Right atrium auricular region (tissue), 2 donors: Measurements from ENCODE around the gene TYRP1. TPM values are rescaled to one million over a fixed set of nuclear protein-coding genes. Genes with fewer than 3 reads are reported as not detected.

Experiments used
- DNase-seq: peaks from one replicate; pipeline ENCODE4 v3.0.0-alpha.2; 2019; ENCODE audit warnings: low spot score
- H3K27ac ChIP-seq, 2 donors: fragments of 200-600 bp; sonication (generic); 1 replicate in 1 of 2; 2 replicates in 1 of 2; pipeline ENCODE4 v1.5.1; 2016 to 2019
- H3K27me3 ChIP-seq, 2 donors: fragments of 200-600 bp; sonication (generic); one replicate each; pipeline versions ENCODE4 v1.5.1 to v1.6.0; 2017 to 2019
- H3K36me3 ChIP-seq: fragments of 200-600 bp; sonication (generic); one replicate; pipeline ENCODE4 v1.5.1; 2016
- H3K4me1 ChIP-seq, 2 donors: fragments of 200-600 bp; sonication (generic); one replicate each; pipeline versions ENCODE4 v1.5.1 to v1.6.0; 2017 to 2019
- H3K4me3 ChIP-seq, 2 donors: fragments of 200-600 bp; sonication (generic); 1 replicate in 1 of 2; 2 replicates in 1 of 2; pipeline ENCODE4 v1.5.1; 2017 to 2019; ENCODE audit warnings: mild to moderate bottlenecking in 1 of 2, moderate library complexity in 1 of 2
- H3K9me3 ChIP-seq, 2 donors: fragments of 200-600 bp; sonication (generic); one replicate each; pipeline ENCODE4 v1.5.1; 2019
- total RNA-seq, 2 donors: library from RNA; depleted of rRNA; stranded (reverse); fragments of >200 nt; gene quantifications; one replicate each; pipeline ENCODE4 v1.1.0, GENCODE V29; 2016
- TF ChIP-seq, protein P1 (sequence below), 2 donors: fragments of 200-600 bp; sonication (generic); IDR thresholded peaks; one replicate each; pipeline ENCODE4 v1.5.1; 2019; ENCODE audit warnings: antibody characterized with exemption in 2 of 2

The TYRP1 gene
- total RNA-seq, 2 donors from 2014 or later: 25.1 to 35.6 TPM

DNA sequence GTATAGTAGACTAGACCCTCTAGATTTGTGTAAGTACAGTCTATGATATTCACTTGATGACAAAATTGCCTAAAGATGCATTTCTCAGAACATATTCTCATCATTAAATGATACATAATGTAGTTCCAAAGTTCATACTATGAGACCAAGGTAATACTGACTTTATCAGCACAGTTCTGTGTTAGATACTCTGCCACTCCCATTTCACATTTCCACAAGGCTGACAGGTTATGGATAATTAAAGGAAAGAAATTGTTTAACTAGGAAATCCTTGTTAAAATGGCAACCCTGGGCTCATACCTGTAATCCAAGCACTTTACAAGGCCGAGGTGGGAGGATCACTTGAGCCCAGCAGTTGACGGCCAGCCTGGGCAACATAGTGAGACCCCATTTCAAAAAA, 33.6 kb downstream of the TYRP1 start:
- Histone ChIP-seq H3K27me3 (no peaks in the 10 kb centered on the region), H3K9me3 (no peaks in the 10 kb centered on the region), H3K4me3 (no peak overlapping the region), H3K27ac (no peak overlapping the region), H3K36me3 (no peaks in the 10 kb centered on the region), H3K4me1 (no peaks in the 10 kb centered on the region)
- TF ChIP-seq, protein P1, sequence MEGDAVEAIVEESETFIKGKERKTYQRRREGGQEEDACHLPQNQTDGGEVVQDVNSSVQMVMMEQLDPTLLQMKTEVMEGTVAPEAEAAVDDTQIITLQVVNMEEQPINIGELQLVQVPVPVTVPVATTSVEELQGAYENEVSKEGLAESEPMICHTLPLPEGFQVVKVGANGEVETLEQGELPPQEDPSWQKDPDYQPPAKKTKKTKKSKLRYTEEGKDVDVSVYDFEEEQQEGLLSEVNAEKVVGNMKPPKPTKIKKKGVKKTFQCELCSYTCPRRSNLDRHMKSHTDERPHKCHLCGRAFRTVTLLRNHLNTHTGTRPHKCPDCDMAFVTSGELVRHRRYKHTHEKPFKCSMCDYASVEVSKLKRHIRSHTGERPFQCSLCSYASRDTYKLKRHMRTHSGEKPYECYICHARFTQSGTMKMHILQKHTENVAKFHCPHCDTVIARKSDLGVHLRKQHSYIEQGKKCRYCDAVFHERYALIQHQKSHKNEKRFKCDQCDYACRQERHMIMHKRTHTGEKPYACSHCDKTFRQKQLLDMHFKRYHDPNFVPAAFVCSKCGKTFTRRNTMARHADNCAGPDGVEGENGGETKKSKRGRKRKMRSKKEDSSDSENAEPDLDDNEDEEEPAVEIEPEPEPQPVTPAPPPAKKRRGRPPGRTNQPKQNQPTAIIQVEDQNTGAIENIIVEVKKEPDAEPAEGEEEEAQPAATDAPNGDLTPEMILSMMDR (IDR thresholded peaks at IDR 0.05): no peak
- no peak for DNase-seq

DNA sequence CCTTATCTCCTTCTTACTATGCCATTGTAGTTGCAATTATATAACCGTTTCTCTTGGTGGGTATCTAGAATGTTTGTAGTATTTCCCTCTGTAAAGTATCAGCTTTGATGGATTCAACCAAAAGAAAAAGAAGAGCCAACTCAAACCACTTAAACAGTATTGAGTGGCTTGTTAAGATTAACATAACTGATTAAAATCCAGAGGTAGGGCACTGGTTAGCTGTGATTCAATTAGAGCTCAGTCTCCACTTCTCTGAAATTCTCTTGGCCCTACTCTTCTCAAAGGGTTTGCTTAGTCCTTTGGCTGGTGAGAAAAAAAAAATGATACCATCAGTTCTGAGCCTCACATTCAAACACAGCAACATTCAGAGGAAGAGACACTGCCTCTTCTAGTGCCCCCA, 37.0 kb downstream of the TYRP1 start:
- H3K27me3 ChIP-seq: no peaks in the 10 kb centered on the region
- H3K4me3 ChIP-seq: no peak overlapping the region
- H3K27ac ChIP-seq: no peak overlapping the region
- H3K9me3 ChIP-seq: peaks cover 0 to 12% of the 10 kb centered on the region in 2 donors
- H3K36me3 ChIP-seq: no peaks in the 10 kb centered on the region
- no peak for DNase-seq
- no peaks in the 10 kb centered on the region for H3K4me1 ChIP-seq
- TF ChIP-seq, protein P1 (IDR thresholded peaks at IDR 0.05): no peak

DNA sequence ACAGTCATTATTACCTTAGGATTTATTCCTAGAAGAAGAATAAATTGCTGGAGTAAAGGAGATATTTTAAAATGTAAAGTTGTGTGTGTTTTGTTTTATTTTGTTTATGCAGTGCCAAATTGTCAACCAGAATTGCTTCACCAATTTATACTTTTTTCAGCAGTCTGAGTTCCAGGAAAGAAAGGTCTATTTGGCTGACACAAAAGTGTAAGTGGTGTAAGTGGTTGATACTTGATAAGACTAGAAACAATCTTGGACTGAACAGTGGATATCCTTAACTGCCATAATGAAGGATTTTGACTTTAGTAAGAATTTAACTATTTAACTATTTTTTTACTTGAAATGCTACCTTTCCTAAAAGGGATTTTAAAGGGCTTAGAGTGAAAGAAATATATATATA, 37.7 kb downstream of the TYRP1 start:
- no peak for DNase-seq
- Histone ChIP-seq H3K4me1 (no peaks in the 10 kb centered on the region), H3K27ac (no peak overlapping the region), H3K4me3 (no peak overlapping the region), H3K27me3 (no peaks in the 10 kb centered on the region), H3K36me3 (no peaks in the 10 kb centered on the region), H3K9me3 (peaks cover 0 to 12% of the 10 kb centered on the region in 2 donors)
- TF ChIP-seq, protein P1 (IDR thresholded peaks at IDR 0.05): no peak

DNA sequence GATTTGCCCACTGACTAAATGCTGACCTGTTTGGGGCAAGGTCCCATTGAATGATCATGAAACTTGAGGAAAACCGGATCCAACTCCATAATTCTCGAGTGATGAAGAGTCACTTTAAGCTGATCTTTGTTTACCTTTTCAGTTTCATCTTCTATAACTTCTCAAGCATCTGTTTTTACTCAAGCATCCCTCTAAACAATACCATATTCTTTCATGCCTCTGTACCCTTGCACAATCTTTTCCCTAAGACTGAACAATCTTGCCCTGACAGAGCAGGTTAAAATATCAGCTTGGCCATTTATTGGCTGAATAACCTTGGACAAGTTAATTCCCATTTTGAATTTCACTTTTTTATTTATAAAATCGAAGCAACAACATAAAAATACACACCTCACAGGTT, 39.8 kb downstream of the TYRP1 start:
- Histone ChIP-seq H3K36me3 (no peaks in the 10 kb centered on the region), H3K27me3 (no peaks in the 10 kb centered on the region), H3K9me3 (peaks cover 0 to 12% of the 10 kb centered on the region in 2 donors), H3K27ac (no peak overlapping the region), H3K4me3 (no peak overlapping the region), H3K4me1 (no peaks in the 10 kb centered on the region)
- TF ChIP-seq, protein P1 (IDR thresholded peaks at IDR 0.05): no peak
- no peak for DNase-seq

DNA sequence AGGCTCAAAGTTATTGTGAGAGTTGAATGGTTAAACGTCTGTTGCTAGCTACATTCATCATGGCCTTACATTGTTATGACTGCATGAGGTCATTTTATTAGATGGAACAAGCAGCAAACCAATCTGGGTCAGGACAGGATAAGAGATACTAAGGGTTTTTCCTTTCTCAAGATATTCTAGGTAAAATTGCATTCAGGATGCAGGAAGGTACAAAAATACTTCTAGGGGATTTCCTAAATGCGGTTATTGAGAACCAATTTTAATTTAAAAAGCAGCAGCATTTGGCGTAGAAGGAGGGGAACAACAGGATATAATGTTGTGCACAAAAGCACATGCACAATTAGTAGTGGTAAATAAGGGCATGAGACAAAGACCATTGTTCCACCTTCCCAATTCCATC, 42.5 kb downstream of the TYRP1 start:
- no peak overlapping the region for H3K27ac ChIP-seq

DNA sequence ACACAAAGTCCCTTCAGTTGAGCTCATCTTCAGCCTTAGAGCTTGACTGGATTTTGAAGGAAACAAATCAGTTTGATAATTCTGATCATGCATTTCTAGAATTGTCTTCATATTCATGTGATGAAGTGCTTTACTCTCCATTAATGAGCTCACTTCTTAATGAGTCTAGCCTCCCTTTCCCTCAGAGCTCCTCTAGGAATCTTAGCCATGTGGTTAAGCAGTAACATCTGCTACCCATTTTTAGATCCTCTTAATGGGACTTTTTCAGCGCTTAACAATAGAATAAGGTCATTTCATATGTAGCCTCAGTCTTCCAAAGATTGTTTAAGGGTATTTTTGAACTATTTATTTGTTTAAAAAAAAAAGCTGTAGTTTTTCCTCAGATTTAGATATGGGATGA, 44.7 kb downstream of the TYRP1 start:
- DNase-seq: no peak
- no peak overlapping the region for H3K4me3 ChIP-seq
- H3K9me3 ChIP-seq: peaks cover 0 to 12% of the 10 kb centered on the region in 2 donors
- no peak overlapping the region for H3K27ac ChIP-seq
- H3K27me3 ChIP-seq: no peaks in the 10 kb centered on the region
- H3K36me3 ChIP-seq: no peaks in the 10 kb centered on the region
- TF ChIP-seq, protein P1 (IDR thresholded peaks at IDR 0.05): no peak
- no peaks in the 10 kb centered on the region for H3K4me1 ChIP-seq

More for the DNA sequence above, 42.5 kb downstream of the TYRP1 start:
- H3K4me1 ChIP-seq: no peaks in the 10 kb centered on the region
- no peaks in the 10 kb centered on the region for H3K36me3 ChIP-seq
- TF ChIP-seq, protein P1 (IDR thresholded peaks at IDR 0.05): no peak
- H3K4me3 ChIP-seq: no peak overlapping the region
- peaks cover 0 to 12% of the 10 kb centered on the region in 2 donors for H3K9me3 ChIP-seq
- H3K27me3 ChIP-seq: no peaks in the 10 kb centered on the region
- no peak for DNase-seq
